HG03520 (cell line): ENCODE data around the gene SLC44A1.
A peak's percentile ranks its signal among the peaks of the same experiment; 100 is the strongest.

Experiments used
- ATAC-seq: cut with Tn5 transposase; IDR thresholded peaks from one replicate; pipeline ENCODE4 v1.9.1; 2021; ENCODE audit warnings: mild to moderate bottlenecking, moderate library complexity; ENCODE audit not compliant: unreplicated experiment

SLC44A1 gene

DNA sequence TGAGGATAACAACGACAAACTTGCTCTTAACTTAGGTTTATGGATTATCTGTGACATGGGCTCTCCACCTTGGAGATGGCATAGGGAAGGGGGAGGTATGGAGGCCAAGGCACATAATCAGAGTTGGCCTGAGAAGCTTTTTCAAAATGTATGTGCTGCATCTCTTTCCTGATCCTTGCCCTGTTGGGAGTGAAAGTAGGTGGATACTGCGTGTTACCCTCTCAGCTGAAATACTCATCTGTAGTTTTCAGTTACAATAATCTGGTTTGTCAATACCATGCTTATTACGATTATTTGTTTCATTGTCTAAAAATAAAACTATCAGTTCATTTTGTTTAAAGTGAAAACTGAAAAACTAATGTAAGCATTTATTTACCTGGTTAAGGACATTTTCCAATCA lies 86.7 kb downstream of the SLC44A1 start:
- ATAC-seq = no peak

DNA sequence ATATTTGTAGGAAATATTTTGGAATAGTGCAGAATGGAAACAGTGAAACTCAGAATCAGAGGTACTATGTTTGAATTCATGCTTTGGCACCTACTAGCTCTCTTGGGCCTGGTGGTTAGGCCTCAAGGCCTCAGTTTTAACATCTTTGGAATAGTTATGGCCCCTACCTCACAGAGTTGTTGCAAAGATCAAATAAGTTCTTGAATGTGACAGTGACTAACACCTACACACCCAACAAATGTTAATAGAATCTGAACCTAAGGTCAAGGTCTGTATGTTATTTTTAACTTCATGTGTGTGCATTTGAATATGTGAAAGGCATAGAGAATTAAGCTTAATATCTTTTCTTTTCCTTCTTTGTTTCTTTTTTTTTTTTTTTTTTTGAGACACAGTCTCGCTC lies 87.3 kb downstream of the SLC44A1 start:
- no peak for ATAC-seq

DNA sequence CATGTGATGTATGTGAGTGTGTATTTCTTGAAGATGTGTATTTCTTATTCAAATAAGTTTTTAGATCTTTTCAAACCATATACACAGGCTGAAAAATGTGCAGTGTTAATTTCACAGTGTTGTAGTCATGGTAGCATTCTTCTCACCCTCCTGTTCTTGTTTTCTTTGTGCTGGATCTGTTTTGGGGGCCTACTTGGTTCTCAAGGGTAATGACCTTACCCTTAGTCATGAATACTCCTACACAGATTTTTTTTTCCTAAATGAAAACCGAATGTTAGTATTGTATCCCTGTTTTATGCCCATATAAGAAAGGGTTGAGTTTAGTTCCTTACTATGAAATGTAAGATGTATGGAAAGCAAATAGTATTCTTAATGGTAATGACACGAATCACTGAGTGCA lies 88.0 kb downstream of the SLC44A1 start:
- no peak for ATAC-seq

DNA sequence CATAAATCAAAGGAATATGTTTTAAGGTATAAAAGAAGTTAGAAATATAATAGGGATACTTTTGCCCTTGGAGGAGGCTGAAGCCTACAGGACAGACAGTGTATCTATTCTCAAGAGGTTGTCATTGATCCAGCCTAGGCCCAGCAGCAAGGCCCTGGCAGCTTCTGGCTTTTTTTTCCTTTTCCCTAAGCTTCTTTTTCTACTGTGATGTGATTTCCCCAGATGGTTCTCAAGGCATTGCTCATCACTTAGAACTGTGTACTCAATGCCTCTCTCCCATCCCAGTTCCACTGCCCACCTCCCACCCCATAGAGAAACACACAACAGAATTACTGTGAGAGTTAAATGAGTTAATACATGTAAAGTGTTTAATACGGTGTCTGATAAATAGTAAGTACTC lies 88.6 kb downstream of the SLC44A1 start:
- no peak for ATAC-seq

DNA sequence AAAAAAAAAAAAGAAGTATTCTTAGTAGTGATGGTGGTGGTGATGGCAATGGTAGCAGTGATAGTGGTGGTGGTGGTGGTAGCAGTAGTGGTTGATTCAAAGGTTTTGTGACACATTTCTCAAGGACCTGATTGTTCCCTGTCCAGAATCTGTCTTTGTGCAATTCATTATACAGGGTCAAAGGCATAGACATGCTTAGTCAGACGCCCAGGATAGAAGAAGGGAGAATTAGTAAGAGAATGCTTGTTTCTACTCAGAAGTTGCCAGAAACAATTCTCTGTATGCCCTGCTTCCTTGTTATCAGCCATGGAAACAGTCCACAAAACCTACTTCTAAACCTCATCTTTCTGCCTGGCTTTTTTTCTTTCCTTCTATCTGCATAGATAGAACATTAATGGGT lies 89.4 kb downstream of the SLC44A1 start:
- ATAC-seq = no peak

DNA sequence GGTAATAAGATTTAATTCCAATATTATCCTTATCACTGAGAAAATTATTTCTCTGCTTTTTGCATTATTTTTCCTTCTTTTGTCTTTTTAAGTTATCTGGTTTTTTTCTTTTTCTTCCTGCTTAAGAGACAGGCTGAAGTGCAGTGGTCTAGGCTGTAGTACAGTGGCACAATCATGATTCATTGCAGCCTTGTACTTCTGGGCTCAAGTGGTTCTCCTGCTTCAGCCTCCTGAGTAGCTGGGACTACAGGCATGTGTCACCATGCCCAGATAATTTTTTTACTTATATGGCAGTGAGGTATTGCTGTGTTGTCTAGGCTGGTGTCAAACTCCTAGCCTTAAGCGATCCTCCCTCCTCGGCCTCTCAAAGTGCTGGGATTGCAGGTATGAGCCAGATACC lies 93.9 kb downstream of the SLC44A1 start:
- ATAC-seq = no peak

GRCh38 chr9:105339849-105340248 lies 95.4 kb downstream of the SLC44A1 start:
- ATAC-seq = no peak

DNA sequence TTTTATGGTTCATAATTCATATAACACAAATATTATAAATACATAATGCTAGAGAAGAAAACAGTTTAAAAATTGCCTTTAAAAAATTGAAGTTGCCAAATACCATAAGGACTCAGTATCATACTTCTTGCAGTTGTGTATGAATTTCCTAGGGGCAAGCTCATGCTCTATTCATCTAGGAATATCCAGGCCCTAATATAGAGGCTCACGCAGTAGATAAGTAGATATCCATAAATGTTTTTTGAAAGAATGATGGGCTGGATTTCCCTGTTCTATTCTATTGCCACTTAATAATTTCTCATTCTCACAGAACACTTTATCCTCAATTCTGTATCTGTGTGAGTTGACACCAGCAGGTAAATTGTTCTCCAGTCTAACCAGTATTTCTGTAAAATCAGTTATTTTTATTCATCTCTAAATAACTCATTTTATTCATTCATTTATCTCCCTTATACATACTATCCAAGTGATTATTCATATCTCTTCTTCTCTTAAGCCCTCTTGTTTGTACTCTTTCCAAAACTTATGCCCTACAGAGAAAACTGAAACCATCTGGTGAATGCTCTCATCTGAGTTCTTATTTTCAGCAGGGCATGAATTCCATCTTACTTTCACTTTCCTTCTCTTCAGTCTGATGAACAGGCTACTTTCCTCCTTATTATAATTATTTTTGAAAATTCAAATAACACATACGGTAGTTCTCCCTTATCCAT lies 97.1 kb downstream of the SLC44A1 start:
- ATAC-seq = peak; percentile 69

DNA sequence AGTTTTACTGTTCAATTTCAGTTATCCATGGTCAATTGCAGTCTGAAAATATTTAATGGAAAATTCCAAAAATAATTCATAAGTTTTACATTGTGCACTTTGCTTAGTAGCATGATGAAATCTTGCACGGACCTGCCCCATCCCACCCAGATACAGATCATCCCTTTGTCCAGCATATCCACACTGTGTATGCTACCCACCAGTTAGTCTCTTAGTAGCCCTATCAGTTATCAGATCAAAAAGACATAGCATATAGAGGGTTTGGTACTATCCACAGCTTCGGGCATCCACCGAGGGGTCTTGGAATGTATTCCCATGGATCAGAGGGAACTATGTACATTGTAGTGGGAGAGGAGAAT lies 97.7 kb downstream of the SLC44A1 start:
- peak; percentile 3 for ATAC-seq

DNA sequence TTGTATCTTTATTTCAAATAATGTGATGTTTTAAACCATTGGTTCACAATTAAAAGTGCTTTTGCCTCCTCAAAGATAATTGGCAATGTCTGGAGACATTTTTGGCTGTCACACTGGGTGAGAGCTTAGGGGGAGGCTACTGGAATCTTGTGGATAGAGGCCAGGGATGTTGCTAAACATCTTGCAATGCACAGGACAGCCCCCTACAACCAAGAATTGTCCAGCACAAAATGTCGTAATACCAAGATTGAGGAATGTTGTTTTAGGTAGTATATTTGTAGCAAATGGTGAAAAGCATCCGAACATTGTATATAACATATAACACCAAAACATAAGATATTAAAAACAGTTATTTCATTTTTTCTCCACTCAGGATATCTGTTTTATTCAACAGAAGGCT lies 99.8 kb downstream of the SLC44A1 start:
- ATAC-seq = no peak

DNA sequence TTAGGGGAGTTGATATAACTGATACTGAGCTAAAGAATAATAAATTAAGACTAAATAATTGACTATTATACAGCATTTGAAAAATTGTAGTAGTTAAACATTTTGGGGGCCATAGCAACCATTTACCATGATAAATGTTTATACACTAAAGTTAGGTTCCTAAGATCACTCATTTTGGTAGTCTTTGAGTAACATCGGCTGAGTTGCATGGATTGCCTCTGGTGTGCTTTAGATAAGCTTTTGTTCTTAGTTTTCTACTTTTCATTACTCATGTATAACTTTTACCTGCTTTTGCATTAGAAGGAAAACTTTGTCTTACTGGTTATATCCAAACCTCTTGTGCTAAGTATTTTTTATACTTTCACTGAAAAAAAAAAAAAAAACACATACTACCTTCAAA lies 101.2 kb downstream of the SLC44A1 start:
- no peak for ATAC-seq

- ATAC-seq = no peak
Observed at GRCh38 chr9:105346273-105346672, 101.8 kb downstream of the SLC44A1 start.

DNA sequence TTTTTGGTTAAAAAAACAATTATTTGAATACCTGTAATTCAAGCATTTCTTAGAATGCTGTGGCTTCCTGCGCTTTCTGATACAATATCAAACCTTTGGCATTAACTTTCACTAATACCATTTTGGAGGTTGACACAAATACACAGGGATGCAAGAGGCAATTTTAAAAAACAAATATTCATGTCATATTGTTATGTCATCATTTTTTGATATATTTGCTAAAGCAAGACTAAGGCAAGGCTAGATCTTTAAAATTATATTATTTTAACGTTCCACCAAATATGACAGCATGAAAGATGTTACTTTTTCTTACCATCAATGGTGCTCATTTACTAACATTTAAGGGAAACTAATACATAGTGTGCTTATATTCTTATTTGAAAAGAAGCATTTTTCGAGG lies 110.0 kb downstream of the SLC44A1 start:
- no peak for ATAC-seq

- peak; percentile 61 for ATAC-seq
Observed at GRCh38 chr9:105355781-105356180, 111.3 kb downstream of the SLC44A1 start.

- ATAC-seq = peak; percentile 86
Observed at GRCh38 chr9:105357937-105358336, 113.5 kb downstream of the SLC44A1 start.

GRCh38 chr9:105359892-105360291 lies 115.4 kb downstream of the SLC44A1 start:
- peak; percentile 42 for ATAC-seq

GRCh38 chr9:105360344-105360743 lies 115.9 kb downstream of the SLC44A1 start:
- no peak for ATAC-seq

GRCh38 chr9:105361873-105362272 lies 117.4 kb downstream of the SLC44A1 start:
- no peak for ATAC-seq

DNA sequence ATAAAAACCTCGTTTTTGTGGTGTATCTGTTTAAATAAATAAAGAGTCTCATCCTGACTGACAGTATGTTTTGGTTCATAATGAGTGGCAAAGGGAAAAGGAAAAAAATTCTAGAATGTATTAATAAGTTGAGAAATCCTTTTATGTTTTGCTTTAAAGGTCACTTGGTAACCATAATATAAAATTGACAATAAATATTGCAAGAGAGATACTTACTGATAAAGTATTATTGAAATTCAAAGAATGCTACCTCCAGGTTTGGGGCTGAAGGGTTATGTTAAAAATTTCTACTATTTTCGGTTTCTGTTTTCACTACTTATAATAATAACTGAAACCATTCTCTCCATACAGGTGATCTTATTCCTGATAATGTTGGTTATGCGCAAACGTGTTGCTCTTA lies 118.0 kb downstream of the SLC44A1 start:
- ATAC-seq = no peak

GRCh38 chr9:105363837-105364236 lies 119.4 kb downstream of the SLC44A1 start:
- ATAC-seq = no peak

- no peak for ATAC-seq
Observed at GRCh38 chr9:105369911-105370310, 125.5 kb downstream of the SLC44A1 start.

DNA sequence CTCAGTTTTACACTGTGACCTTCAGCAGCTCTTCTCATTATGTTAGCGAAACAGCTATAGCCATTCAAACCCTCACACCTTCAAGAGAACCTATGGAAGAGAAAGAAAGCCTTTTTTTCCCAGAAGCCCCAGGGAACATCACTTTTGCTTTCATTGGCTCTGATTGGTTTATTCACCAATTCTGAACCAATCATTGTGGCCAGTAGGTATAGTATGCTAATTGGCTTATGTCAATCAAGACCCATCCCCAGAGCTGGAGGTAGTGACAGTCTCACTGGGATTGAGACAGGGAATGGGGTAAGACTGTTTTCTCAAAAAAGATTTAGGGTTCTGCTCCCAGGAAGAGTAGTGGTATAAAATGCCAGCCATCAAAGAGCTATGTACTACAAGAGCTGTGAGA lies 129.3 kb downstream of the SLC44A1 start:
- ATAC-seq = no peak

- no peak for ATAC-seq
Observed at GRCh38 chr9:105375323-105375722, 130.9 kb downstream of the SLC44A1 start.
